ENCODE results near the gene BOD1. TPM values are rescaled to one million over a fixed set of nuclear protein-coding genes. Genes with fewer than 3 reads are reported as not detected.

The BOD1 gene
- total and polyA plus RNA-seq, 7 donors: 57.0 to 295 (median 120) TPM

GRCh38 chr5:173615884-173616576 is 420 bp downstream of the BOD1 start:
- Histone ChIP-seq H3K36me3 (ENCODE audit: insufficient read depth in 1 of 2, low read depth in 1 of 2) (peaks cover 3 to 21% of the 10 kb centered on the region in 2 donors), H3K4me3 (peak overlapping the region; percentile 88), H3K27ac (peak overlapping the region; percentile 97), H3K4me1 (peaks cover 53% of the 10 kb centered on the region), H3K27me3 (ENCODE audit: insufficient read depth in 3 of 3, low read length in 2 of 3) (no peaks in the 10 kb centered on the region), H3K9me3 (no peaks in the 10 kb centered on the region)
- ATAC-seq (peak; percentile 72 to 78 (median 74)), DNase-seq (peak; percentile 49 to 81)
- peak; percentile 69 for TF ChIP-seq CTCF (IDR thresholded peaks at IDR 0.05)
- WGBS, 3 donors: 0 to 1% (median 0%) methylated on average over 43 to 55 of the region's 55 CpGs
- intact Hi-C loops (cut with DNase I): loop anchor here (2.0 to 5.0 kb wide), 6 partner anchors 137 to 701 kb away; partner anchors contain the start of gene CPEB4 (in 2 of the 2)

GRCh38 chr5:173614591-173614990 is 1.9 kb downstream of the BOD1 start:
- Histone ChIP-seq H3K36me3 (ENCODE audit: insufficient read depth in 1 of 2, low read depth in 1 of 2) (peaks cover 3 to 32% of the 10 kb centered on the region in 2 donors), H3K4me1 (peaks cover 62% of the 10 kb centered on the region), H3K27ac (no peak overlapping the region), H3K27me3 (ENCODE audit: insufficient read depth in 3 of 3, low read length in 2 of 3) (no peaks in the 10 kb centered on the region), H3K4me3 (peak overlapping the region; percentile 88), H3K9me3 (no peaks in the 10 kb centered on the region)
- no peak for ATAC-seq
- no peak for TF ChIP-seq CTCF (IDR thresholded peaks at IDR 0.05)
- intact Hi-C loops (cut with DNase I): no loop called here
- DNase-seq: no peak
- WGBS, 3 donors: 75 to 83% (median 77%) methylated on average over 7 of the region's 7 CpGs

GRCh38 chr5:173613433-173614159 is 2.9 kb downstream of the BOD1 start:
- peaks cover 60% of the 10 kb centered on the region for H3K4me1 ChIP-seq
- WGBS, 3 donors: 85 to 90% (median 88%) methylated on average over 8 of the region's 8 CpGs
- DNase-seq: no peak
- H3K27me3 ChIP-seq (ENCODE audit: insufficient read depth in 3 of 3, low read length in 2 of 3): no peaks in the 10 kb centered on the region
- no peak for ATAC-seq
- H3K27ac ChIP-seq: no peak overlapping the region
- no peaks in the 10 kb centered on the region for H3K9me3 ChIP-seq
- intact Hi-C loops (cut with DNase I): no loop called here
- no peak for TF ChIP-seq CTCF (IDR thresholded peaks at IDR 0.05)
- peak overlapping the region; percentile 88 for H3K4me3 ChIP-seq
- H3K36me3 ChIP-seq (ENCODE audit: insufficient read depth in 1 of 2, low read depth in 1 of 2): peaks cover 3 to 37% of the 10 kb centered on the region in 2 donors

- ATAC-seq: no peak
- Histone ChIP-seq H3K27ac (no peak overlapping the region), H3K4me3 (no peak overlapping the region), H3K27me3 (ENCODE audit: insufficient read depth in 3 of 3, low read length in 2 of 3) (no peaks in the 10 kb centered on the region), H3K36me3 (ENCODE audit: insufficient read depth in 1 of 2, low read depth in 1 of 2) (peaks cover 4 to 43% of the 10 kb centered on the region in 2 donors), H3K9me3 (no peaks in the 10 kb centered on the region), H3K4me1 (peaks cover 60% of the 10 kb centered on the region)
- WGBS, 3 donors: 64 to 76% (median 71%) methylated on average over 3 of the region's 3 CpGs
- no peak for TF ChIP-seq CTCF (IDR thresholded peaks at IDR 0.05)
- intact Hi-C loops (cut with DNase I): no loop called here
- no peak for DNase-seq
These were observed 3.5 kb downstream of the BOD1 start for GRCh38 chr5:173612948-173613347.

All from psoas muscle (tissue), 8 donors.